WERI-Rb-1 (cell line): Measurements from ENCODE around the gene POLD3.
A peak's percentile ranks its signal among the peaks of the same experiment; 100 is the strongest.

Experiments
- DNase-seq: peaks from one replicate; pipeline ENCODE4 v3.0.0-alpha.2; 2020
- H3K27ac ChIP-seq: fragments of 250-450 bp; sonication (Bioruptor Pico); 2 replicates; pipeline ENCODE4 v1.5.1; 2020; ENCODE audit warnings: mild to moderate bottlenecking, moderate library complexity
- H3K27me3 ChIP-seq: fragments of 250-450 bp; sonication (Bioruptor Pico); 2 replicates; pipeline ENCODE4 v1.5.1; 2021; ENCODE audit warnings: mild to moderate bottlenecking, low read depth, moderate library complexity; ENCODE audit not compliant: insufficient read depth, severe bottlenecking
- H3K36me3 ChIP-seq: fragments of 250-450 bp; sonication (Bioruptor Pico); 2 replicates; pipeline ENCODE4 v1.5.1; 2020; ENCODE audit warnings: mild to moderate bottlenecking, moderate library complexity
- H3K4me3 ChIP-seq: 2 replicates; pipeline ENCODE4 v1.5.1; 2011; ENCODE audit warnings: low read depth, mild to moderate bottlenecking, control low read depth, low read length
- H3K9me3 ChIP-seq: fragments of 250-450 bp; sonication (Bioruptor Pico); 2 replicates; pipeline ENCODE4 v1.5.1; 2021; ENCODE audit warnings: mild to moderate bottlenecking, moderate library complexity; ENCODE audit not compliant: severe bottlenecking
- CTCF ChIP-seq: IDR thresholded peaks from 2 replicates; pipeline ENCODE4 v1.5.1; 2011; ENCODE audit warnings: low read depth, mild to moderate bottlenecking, control low read depth, inconsistent platforms, low read length

POLD3 gene

GRCh38 chr11:74570266-74571061, 21.9 kb upstream of the POLD3 start:
- DNase-seq: peak; percentile 44
- Histone ChIP-seq H3K9me3 (no peaks in the 10 kb centered on the region), H3K4me3 (no peak overlapping the region), H3K36me3 (no peaks in the 10 kb centered on the region), H3K27me3 (no peaks in the 10 kb centered on the region), H3K27ac (no peak overlapping the region)
- TF ChIP-seq CTCF: peak; percentile 77

DNA sequence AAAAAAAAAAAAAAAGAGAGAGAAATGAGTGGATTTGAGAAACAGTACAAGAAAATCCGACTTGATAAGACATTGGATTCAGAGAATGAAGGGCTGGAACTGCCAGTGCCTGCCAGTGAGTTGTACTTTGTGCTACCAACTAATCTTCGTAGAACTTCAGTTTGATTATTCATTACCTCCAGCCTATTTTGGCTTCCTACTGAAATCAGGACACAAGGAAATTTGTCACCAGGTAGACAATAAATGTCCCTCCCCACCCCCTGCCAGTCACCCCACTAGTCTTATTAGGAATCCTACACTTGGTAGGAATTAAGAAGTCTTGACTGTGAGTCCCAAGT, 21.4 kb upstream of the POLD3 start:
- TF ChIP-seq CTCF: no peak
- Histone ChIP-seq H3K4me3 (no peak overlapping the region), H3K9me3 (no peaks in the 10 kb centered on the region), H3K27me3 (no peaks in the 10 kb centered on the region), H3K27ac (no peak overlapping the region), H3K36me3 (no peaks in the 10 kb centered on the region)
- no peak for DNase-seq

DNA sequence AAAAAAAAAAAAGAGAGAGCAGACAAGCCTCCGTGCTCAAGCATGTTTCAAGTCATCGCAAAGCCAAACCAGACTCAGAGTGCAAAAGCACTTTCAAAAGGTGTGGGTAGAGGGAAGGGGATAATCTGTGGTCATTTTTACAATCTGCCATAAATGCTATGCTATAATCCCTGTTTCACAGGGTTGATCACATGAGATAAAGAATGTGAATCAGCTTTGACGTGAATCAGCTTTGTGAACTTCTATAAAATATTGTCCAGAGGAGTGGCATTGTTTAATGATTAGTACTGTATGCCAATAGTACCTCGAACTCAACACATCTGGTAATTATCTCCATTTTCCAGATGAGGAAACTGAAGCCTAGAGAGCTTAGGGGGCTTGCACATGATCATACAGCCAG, 20.0 kb upstream of the POLD3 start:
- Histone ChIP-seq H3K4me3 (no peak overlapping the region), H3K27me3 (no peaks in the 10 kb centered on the region), H3K36me3 (no peaks in the 10 kb centered on the region), H3K9me3 (no peaks in the 10 kb centered on the region), H3K27ac (no peak overlapping the region)
- DNase-seq: no peak
- TF ChIP-seq CTCF: no peak

- Histone ChIP-seq H3K4me3 (no peak overlapping the region), H3K27ac (no peak overlapping the region), H3K36me3 (no peaks in the 10 kb centered on the region), H3K9me3 (no peaks in the 10 kb centered on the region), H3K27me3 (no peaks in the 10 kb centered on the region)
- no peak for TF ChIP-seq CTCF
- DNase-seq: no peak
Measured at GRCh38 chr11:74574563-74574962, 17.8 kb upstream of the POLD3 start.

GRCh38 chr11:74575999-74576398, 16.4 kb upstream of the POLD3 start:
- Histone ChIP-seq H3K4me3 (no peak overlapping the region), H3K36me3 (no peaks in the 10 kb centered on the region), H3K27ac (no peak overlapping the region), H3K27me3 (no peaks in the 10 kb centered on the region), H3K9me3 (no peaks in the 10 kb centered on the region)
- DNase-seq: no peak
- TF ChIP-seq CTCF: no peak

DNA sequence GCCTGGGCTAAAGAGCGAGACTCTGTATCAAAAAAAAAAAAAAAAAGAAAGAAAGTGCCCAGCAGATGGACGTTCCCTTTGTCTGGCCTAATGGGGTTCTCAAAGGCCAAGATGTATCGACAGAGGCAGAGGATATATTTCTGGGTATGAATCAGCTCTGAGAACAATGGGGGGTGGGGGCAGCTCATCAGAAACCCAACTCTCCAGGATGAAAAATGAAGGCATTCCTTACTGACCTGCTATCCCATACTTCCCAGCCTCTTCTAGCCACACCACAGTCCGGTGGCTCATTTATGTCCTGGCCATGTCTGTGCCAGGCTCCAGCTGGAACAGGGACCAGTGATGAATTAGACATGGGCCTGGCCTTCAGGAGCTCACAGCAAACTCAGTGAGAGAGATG, 15.2 kb upstream of the POLD3 start:
- no peaks in the 10 kb centered on the region for H3K27me3 ChIP-seq
- H3K9me3 ChIP-seq: no peaks in the 10 kb centered on the region
- H3K27ac ChIP-seq: no peak overlapping the region
- H3K36me3 ChIP-seq: no peaks in the 10 kb centered on the region
- no peak for DNase-seq
- TF ChIP-seq CTCF: no peak
- no peak overlapping the region for H3K4me3 ChIP-seq
